Skeletal muscle tissue (tissue), 4 donors: ENCODE results near the gene LRRN4. TPM values are rescaled to one million over a fixed set of nuclear protein-coding genes. Genes with fewer than 3 reads are reported as not detected.

ENCODE experiments used
- H3K27ac ChIP-seq: one replicate; pipeline ENCODE4 v1.7.0; 2013; ENCODE audit warnings: mild to moderate bottlenecking, low read depth, low read length, inconsistent platforms
- H3K27me3 ChIP-seq, 3 donors: one replicate each; pipeline ENCODE4 v1.7.0; 2013; ENCODE audit warnings: low read length in 3 of 3; ENCODE audit not compliant: control insufficient read depth in 3 of 3, insufficient read depth in 3 of 3
- H3K36me3 ChIP-seq, 3 donors: one replicate each; pipeline ENCODE4 v1.7.0; 2013; ENCODE audit warnings: low read length in 3 of 3; ENCODE audit not compliant: control insufficient read depth in 3 of 3, insufficient read depth in 3 of 3
- H3K4me1 ChIP-seq, 3 donors: one replicate each; pipeline ENCODE4 v1.7.0; 2013; ENCODE audit warnings: low read length in 3 of 3, mild to moderate bottlenecking in 3 of 3; ENCODE audit not compliant: control insufficient read depth in 3 of 3, insufficient read depth in 3 of 3
- H3K4me3 ChIP-seq, 3 donors: one replicate each; pipeline ENCODE4 v1.7.0; 2013; ENCODE audit warnings: low read length in 3 of 3
- H3K9ac ChIP-seq, 3 donors: one replicate each; pipeline ENCODE4 v1.7.0; 2013; ENCODE audit warnings: low read length in 3 of 3, mild to moderate bottlenecking in 3 of 3, moderate library complexity in 2 of 3, low read depth in 1 of 3
- H3K9me3 ChIP-seq, 3 donors: one replicate each; pipeline ENCODE4 v1.7.0; 2013; ENCODE audit warnings: low read length in 3 of 3; ENCODE audit not compliant: control insufficient read depth in 3 of 3
- total RNA-seq: library from RNA; depleted of rRNA; stranded (reverse); fragments of >200 nt; gene quantifications from one replicate; pipeline ENCODE4 v1.2.3, GENCODE V29; 2014
- donor health status: Osteomylitis.

Gene LRRN4
- total RNA-seq, 1 donor from 2014 or later, result under 0.01 TPM

GRCh38 chr20:6083926-6084325, 30.1 kb upstream of the LRRN4 start:
- Histone ChIP-seq H3K4me3 (no peak overlapping the region), H3K9ac (no peak overlapping the region), H3K4me1 (no peaks in the 10 kb centered on the region), H3K27me3 (no peaks in the 10 kb centered on the region), H3K36me3 (no peaks in the 10 kb centered on the region), H3K27ac (no peak overlapping the region), H3K9me3 (no peaks in the 10 kb centered on the region)

GRCh38 chr20:6081236-6081635, 27.4 kb upstream of the LRRN4 start:
- H3K36me3 ChIP-seq, result no peaks in the 10 kb centered on the region
- no peaks in the 10 kb centered on the region for H3K9me3 ChIP-seq
- peaks cover 0 to 3% (median 0%) of the 10 kb centered on the region in 3 donors for H3K4me1 ChIP-seq
- no peak overlapping the region for H3K27ac ChIP-seq
- no peak overlapping the region for H3K4me3 ChIP-seq
- H3K27me3 ChIP-seq, result no peaks in the 10 kb centered on the region
- H3K9ac ChIP-seq, result no peak overlapping the region

GRCh38 chr20:6079016-6079415, 25.2 kb upstream of the LRRN4 start:
- no peak overlapping the region for H3K9ac ChIP-seq
- H3K27me3 ChIP-seq, result no peaks in the 10 kb centered on the region
- peaks cover 12 to 20% (median 14%) of the 10 kb centered on the region in 3 donors for H3K4me1 ChIP-seq
- no peaks in the 10 kb centered on the region for H3K36me3 ChIP-seq
- H3K4me3 ChIP-seq, result no peak overlapping the region
- no peaks in the 10 kb centered on the region for H3K9me3 ChIP-seq
- H3K27ac ChIP-seq, result no peak overlapping the region

- peaks cover 12 to 22% (median 14%) of the 10 kb centered on the region in 3 donors for H3K4me1 ChIP-seq
- no peaks in the 10 kb centered on the region for H3K27me3 ChIP-seq
- no peaks in the 10 kb centered on the region for H3K36me3 ChIP-seq
- H3K9me3 ChIP-seq, result no peaks in the 10 kb centered on the region
- H3K27ac ChIP-seq, result peak overlapping the region; percentile 67
- H3K9ac ChIP-seq, result no peak overlapping the region
- H3K4me3 ChIP-seq, result no peak overlapping the region
Measured at GRCh38 chr20:6075428-6076219, 21.8 kb upstream of the LRRN4 start.

GRCh38 chr20:6074784-6075183, 20.9 kb upstream of the LRRN4 start:
- H3K4me3 ChIP-seq, result no peak overlapping the region
- H3K27me3 ChIP-seq, result no peaks in the 10 kb centered on the region
- no peak overlapping the region for H3K9ac ChIP-seq
- H3K27ac ChIP-seq, result peak overlapping the region; percentile 67
- H3K4me1 ChIP-seq, result peaks cover 12 to 22% (median 14%) of the 10 kb centered on the region in 3 donors
- no peaks in the 10 kb centered on the region for H3K9me3 ChIP-seq
- no peaks in the 10 kb centered on the region for H3K36me3 ChIP-seq

- no peak overlapping the region for H3K4me3 ChIP-seq
- no peak overlapping the region for H3K27ac ChIP-seq
Measured at GRCh38 chr20:6074145-6074561, 20.3 kb upstream of the LRRN4 start.

GRCh38 chr20:6070829-6071695, 17.2 kb upstream of the LRRN4 start:
- H3K4me3 ChIP-seq, result no peak overlapping the region
- H3K27ac ChIP-seq, result no peak overlapping the region
- H3K36me3 ChIP-seq, result no peaks in the 10 kb centered on the region
- H3K27me3 ChIP-seq, result no peaks in the 10 kb centered on the region
- no peaks in the 10 kb centered on the region for H3K9me3 ChIP-seq
- peaks cover 11 to 17% (median 12%) of the 10 kb centered on the region in 3 donors for H3K4me1 ChIP-seq
- H3K9ac ChIP-seq, result no peak overlapping the region

More at GRCh38 chr20:6074145-6074561, 20.3 kb upstream of the LRRN4 start:
- H3K27me3 ChIP-seq, result no peaks in the 10 kb centered on the region
- H3K9me3 ChIP-seq, result no peaks in the 10 kb centered on the region
- no peaks in the 10 kb centered on the region for H3K36me3 ChIP-seq
- H3K4me1 ChIP-seq, result peaks cover 12 to 22% (median 14%) of the 10 kb centered on the region in 3 donors
- no peak overlapping the region for H3K9ac ChIP-seq

GRCh38 chr20:6069669-6070068, 15.8 kb upstream of the LRRN4 start:
- H3K27me3 ChIP-seq, result no peaks in the 10 kb centered on the region
- H3K36me3 ChIP-seq, result no peaks in the 10 kb centered on the region

GRCh38 chr20:6067763-6068318, 14.0 kb upstream of the LRRN4 start:
- Histone ChIP-seq H3K27me3 (no peaks in the 10 kb centered on the region), H3K9ac (no peak overlapping the region), H3K36me3 (no peaks in the 10 kb centered on the region), H3K4me1 (no peaks in the 10 kb centered on the region), H3K4me3 (no peak overlapping the region), H3K9me3 (no peaks in the 10 kb centered on the region), H3K27ac (no peak overlapping the region)

More at GRCh38 chr20:6069669-6070068, 15.8 kb upstream of the LRRN4 start:
- peaks cover 0 to 5% (median 0%) of the 10 kb centered on the region in 3 donors for H3K4me1 ChIP-seq
- no peak overlapping the region for H3K27ac ChIP-seq
- no peak overlapping the region for H3K4me3 ChIP-seq
- H3K9me3 ChIP-seq, result no peaks in the 10 kb centered on the region
- no peak overlapping the region for H3K9ac ChIP-seq
